HepG2 (cell line): ENCODE measurements around the gene RGS1. TPM values are rescaled to one million over a fixed set of nuclear protein-coding genes. Genes with fewer than 3 reads are reported as not detected.

Source experiments
- ATAC-seq: fragments of 200-7000 bp; cut with Tn5 transposase; 3 replicates; pipeline ENCODE4 v1.9.1; 2020; ENCODE audit warnings: mild to moderate bottlenecking, moderate library complexity
- BruUV-seq: library from RNA; stranded (reverse); fragments of 400-500 nt; replicated peaks from 2 replicates; lab custom pipeline; 2021; lab: Mats Ljungman, UMichigan
- CTCF ChIA-PET: fragments of 300-600 bp; formaldehyde crosslinking; extraction: SDS; loops from one replicate; lab custom pipeline; 2021; ENCODE audit warnings: low total read pairs, inconsistent platforms, low intra/inter-chr PET ratio; lab: Yijun Ruan, JAX
- POLR2A ChIA-PET: fragments of 350-600 bp; sonication (Branson Sonifier 250); formaldehyde crosslinking; loops from one replicate; lab custom pipeline; 2020; ENCODE audit warnings: antibody characterized with exemption, inconsistent platforms; lab: Yijun Ruan, JAX
- DNase-seq: peaks from one replicate; pipeline ENCODE4 v3.0.0-alpha.2; 2015; ENCODE audit warnings: low spot score
- FAIRE-seq: peaks from 3 replicates; lab custom pipeline; 2011; peaks lifted over from hg19 to GRCh38; lab: Jason Lieb, UNC
- H2AFZ ChIP-seq: one replicate; pipeline ENCODE4 v1.6.1; 2011; ENCODE audit warnings: low read length, inconsistent platforms
- H3K27ac ChIP-seq: fragments of 300-600 bp; 3 replicates; pipeline ENCODE4 v1.8.0; 2011; ENCODE audit warnings: mixed run types, mild to moderate bottlenecking, mixed read lengths, low read length, inconsistent platforms; ENCODE audit not compliant: insufficient read depth; ENCODE audit errors: extremely low read length
- H3K27me3 ChIP-seq, 2 experiments: fragments of 200-600 bp in 1 of 2; 2 replicates in 1 of 2; 3 replicates in 1 of 2; pipeline versions ENCODE4 v1.6.0 to v1.8.0; 2011; ENCODE audit warnings: low read length in 2 of 2, mild to moderate bottlenecking in 2 of 2, moderate library complexity in 2 of 2, inconsistent platforms in 1 of 2; ENCODE audit not compliant: insufficient read depth in 2 of 2, control insufficient read depth in 1 of 2
- H3K36me3 ChIP-seq, 2 experiments: fragments of 200-600 bp in 1 of 2; replicated peaks in 1 of 2; 2 replicates in 1 of 2; 3 replicates in 1 of 2; pipeline versions ENCODE4 v1.5.1 to v1.8.0; 2011; ENCODE audit warnings: low read length in 2 of 2, inconsistent platforms in 1 of 2; ENCODE audit not compliant: insufficient read depth in 2 of 2, control insufficient read depth in 1 of 2
- H3K4me1 ChIP-seq: 2 replicates; pipeline ENCODE4 v1.5.1; 2012; ENCODE audit warnings: low read length, inconsistent platforms; ENCODE audit not compliant: insufficient read depth
- H3K4me2 ChIP-seq: 2 replicates; pipeline ENCODE4 v1.6.0; 2011; ENCODE audit warnings: low read depth, low read length, inconsistent platforms
- H3K4me3 ChIP-seq, 3 experiments: fragments of 200-600 bp in 1 of 3; sonication (generic), shearing (Covaris generic) in 1 of 3; replicated peaks in 1 of 3; 2 replicates each; pipeline ENCODE4 v1.5.1; 2011 to 2016; ENCODE audit warnings: low read length in 3 of 3, inconsistent platforms in 2 of 3, low read depth in 2 of 3, mild to moderate bottlenecking in 2 of 3, control low read depth in 1 of 3, mixed read lengths in 1 of 3; ENCODE audit not compliant: insufficient read depth in 1 of 3
- H3K79me2 ChIP-seq: one replicate; pipeline ENCODE4 v1.6.1; 2011; ENCODE audit warnings: low read length, inconsistent platforms; ENCODE audit not compliant: insufficient read depth
- H3K9ac ChIP-seq: 2 replicates; pipeline ENCODE4 v1.6.0; 2011; ENCODE audit warnings: mild to moderate bottlenecking, low read depth, low read length, inconsistent platforms; ENCODE audit not compliant: insufficient read depth
- H3K9me3 ChIP-seq: 2 replicates; pipeline ENCODE4 v1.5.1; 2012; ENCODE audit warnings: mild to moderate bottlenecking, low read length
- H4K20me1 ChIP-seq: 2 replicates; pipeline ENCODE4 v1.6.0; 2011; ENCODE audit warnings: inconsistent platforms, mild to moderate bottlenecking, low read length, moderate library complexity; ENCODE audit not compliant: insufficient read depth
- BORCS8-MEF2B ChIP-seq: sonication (generic); formaldehyde crosslinking; IDR thresholded peaks from 2 replicates; pipeline ENCODE4 v1.8.0; 2022; ENCODE audit warnings: mild to moderate bottlenecking, missing genetic modification reagents
- ETV5 ChIP-seq: IDR thresholded peaks from 2 replicates; pipeline ENCODE4 v1.6.1; 2018; ENCODE audit warnings: missing biosample characterization, missing genetic modification reagents, inconsistent platforms, borderline replicate concordance
- GZF1 ChIP-seq: sonication (generic); formaldehyde crosslinking; IDR thresholded peaks from 2 replicates; pipeline ENCODE4 v1.5.1; 2020; ENCODE audit warnings: mild to moderate bottlenecking, missing genetic modification reagents
- HCFC1 ChIP-seq: fragments of 150-350 bp; IDR thresholded peaks from 2 replicates; pipeline ENCODE4 v1.6.1; 2014; ENCODE audit warnings: low read depth, low read length
- HMGA1 ChIP-seq: sonication (generic); formaldehyde crosslinking; conservative IDR thresholded peaks from 2 replicates; pipeline ENCODE4 v1.4.0; 2020; ENCODE audit warnings: missing genetic modification reagents
- IRX3 ChIP-seq: sonication (generic); formaldehyde crosslinking; IDR thresholded peaks from 2 replicates; pipeline ENCODE4 v1.8.1; 2023; ENCODE audit warnings: mild to moderate bottlenecking, low read depth, missing genetic modification reagents, borderline replicate concordance
- KAT8 ChIP-seq: IDR thresholded peaks from 2 replicates; pipeline ENCODE4 v1.6.1; 2016; ENCODE audit warnings: missing genetic modification reagents, missing compliant biosample characterization
- MBNL3 ChIP-seq: fragments of 250-450 bp; sonication (Bioruptor Pico); conservative IDR thresholded peaks from 2 replicates; pipeline ENCODE4 v1.8.0; 2022; ENCODE audit warnings: mild to moderate bottlenecking, inconsistent platforms
- THAP8 ChIP-seq: sonication (generic); formaldehyde crosslinking; IDR thresholded peaks from 2 replicates; pipeline ENCODE4 v1.5.1; 2020; ENCODE audit warnings: missing genetic modification reagents, mild to moderate bottlenecking, borderline replicate concordance
- ZNF10 ChIP-seq: sonication (generic); formaldehyde crosslinking; IDR thresholded peaks from 2 replicates; pipeline ENCODE4 v1.4.0; 2020; ENCODE audit warnings: mild to moderate bottlenecking, low read depth, missing genetic modification reagents, borderline replicate concordance
- ZNF264 ChIP-seq: sonication (generic); formaldehyde crosslinking; IDR thresholded peaks from 2 replicates; pipeline ENCODE4 v1.4.0; 2020; ENCODE audit warnings: missing genetic modification reagents
- ZNF282 ChIP-seq: fragments of 450-650 bp; IDR thresholded peaks from 2 replicates; pipeline ENCODE4 v1.6.1; 2018; ENCODE audit not compliant: partially characterized antibody
- ZNF570 ChIP-seq: sonication (generic); formaldehyde crosslinking; IDR thresholded peaks from 2 replicates; pipeline ENCODE4 v1.4.0; 2020; ENCODE audit warnings: mild to moderate bottlenecking, missing genetic modification reagents, borderline replicate concordance
- ZNF619 ChIP-seq: sonication (generic); formaldehyde crosslinking; IDR thresholded peaks from 2 replicates; pipeline ENCODE4 v1.4.0; 2020; ENCODE audit warnings: mild to moderate bottlenecking, missing genetic modification reagents
- WGBS: methylation state at CpG from one replicate; pipeline ENCODE4 v1.1.6; 2017; ENCODE audit warnings: low lambda C conversion rate; 5-methylcytosine and 5-hydroxymethylcytosine counted together
- in situ Hi-C: cut with HindIII; loops from 2 replicates; pipeline ENCODE4 v1.10.0; 2017; ENCODE audit warnings: low pct_unique_long_range_greater_than_20kb; ENCODE audit not compliant: extremely low pct_ligation_motif_present
- intact Hi-C: fragments of 100-400 bp; cut with micrococcal nuclease; formaldehyde crosslinking; loops from one replicate; pipeline ENCODE4 v1.10.0; 2022; ENCODE audit not compliant: unreplicated experiment
- polyA plus RNA-seq, 8 experiments: library from polyadenylated mRNA; depleted of rRNA in 3 of 8; stranded (reverse) in 7 of 8; unstranded in 1 of 8; fragments of >200 nt; fragmentation: Illumina TruSeq in 4 of 8; extraction: Trizol in 4 of 8; gene quantifications; 2 replicates each; pipeline versions ENCODE4 v1.2.1 to v1.2.3, GENCODE V29; 2011 to 2016; ENCODE audit warnings: low read depth in 4 of 8, missing spikeins in 1 of 8, mixed read lengths in 1 of 8; ENCODE audit not compliant: insufficient read depth in 1 of 8
- total RNA-seq, 5 experiments: library from RNA; depleted of rRNA; stranded (reverse); fragments of >200 nt; fragmentation: Illumina TruSeq; extraction: Trizol; gene quantifications; 2 replicates each; pipeline ENCODE4 v1.2.3, GENCODE V29; 2016; ENCODE audit warnings: low read depth in 1 of 5
- TF ChIP-seq, protein P1 (sequence below): sonication (generic); formaldehyde crosslinking; IDR thresholded peaks from 2 replicates; pipeline ENCODE4 v1.8.0; 2022; ENCODE audit warnings: missing genetic modification reagents, mild to moderate bottlenecking, borderline replicate concordance
- TF ChIP-seq, protein P2 (sequence below): fragments of 450-650 bp; IDR thresholded peaks from 2 replicates; pipeline ENCODE4 v1.6.1; 2017; ENCODE audit warnings: mild to moderate bottlenecking

Gene RGS1
- total and polyA plus RNA-seq, 2 of the 13 experiments (the other 11 are each of a cell fraction or from before 2014, with no cell fraction given): not detected

- no peak for DNase-seq
- no peaks in the 10 kb centered on the region for H3K79me2 ChIP-seq
- H2AFZ ChIP-seq: no peak overlapping the region
- ChIA-PET POLR2A (no interaction called here), CTCF (no interaction called here)
- no peak overlapping the region for H3K4me2 ChIP-seq
- WGBS: 95% methylated on average over 1 of the region's 1 CpG
- ATAC-seq: no peak
- no TSS peak for BruUV-seq
- no peaks in the 10 kb centered on the region for H3K36me3 ChIP-seq
- no peak overlapping the region for H3K4me3 ChIP-seq
- H3K4me1 ChIP-seq: 0 out of 2 replicates have a peak, but pooled peaks cover 15% of the 10 kb centered on the region
- FAIRE-seq: no peak
- H3K9ac ChIP-seq: no peak overlapping the region
- intact Hi-C loops (no loop called here), in situ Hi-C loops (no loop called here)
- H3K27me3 ChIP-seq: no peaks in the 10 kb centered on the region
- H4K20me1 ChIP-seq: no peaks in the 10 kb centered on the region
- no peak for TF ChIP-seq MBNL3 (CRISPR knock-in tag)
- TF ChIP-seq, protein P1, sequence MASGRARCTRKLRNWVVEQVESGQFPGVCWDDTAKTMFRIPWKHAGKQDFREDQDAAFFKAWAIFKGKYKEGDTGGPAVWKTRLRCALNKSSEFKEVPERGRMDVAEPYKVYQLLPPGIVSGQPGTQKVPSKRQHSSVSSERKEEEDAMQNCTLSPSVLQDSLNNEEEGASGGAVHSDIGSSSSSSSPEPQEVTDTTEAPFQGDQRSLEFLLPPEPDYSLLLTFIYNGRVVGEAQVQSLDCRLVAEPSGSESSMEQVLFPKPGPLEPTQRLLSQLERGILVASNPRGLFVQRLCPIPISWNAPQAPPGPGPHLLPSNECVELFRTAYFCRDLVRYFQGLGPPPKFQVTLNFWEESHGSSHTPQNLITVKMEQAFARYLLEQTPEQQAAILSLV (CRISPR knock-in tag): no peak
- TF ChIP-seq IRX3: no peak
- TF ChIP-seq KAT8 (CRISPR knock-in tag): no peak
- H3K9me3 ChIP-seq: no peaks in the 10 kb centered on the region
- no peak overlapping the region for H3K27ac ChIP-seq
Measured at GRCh38 chr1:192615055-192615454, 39.5 kb downstream of the RGS1 start.

GRCh38 chr1:192620071-192620635 lies 44.6 kb downstream of the RGS1 start:
- POLR2A ChIA-PET: no interaction called here
- TF ChIP-seq HMGA1 (CRISPR knock-in tag) (no peak), ZNF264 (CRISPR knock-in tag) (no peak), ZNF282 (no peak), ZNF570 (CRISPR knock-in tag) (no peak), THAP8 (CRISPR knock-in tag) (no peak), HCFC1 (no peak), BORCS8-MEF2B (CRISPR knock-in tag) (no peak), ZNF619 (CRISPR knock-in tag) (no peak), ZNF10 (CRISPR knock-in tag) (no peak), GZF1 (CRISPR knock-in tag) (no peak), ETV5 (no peak)
- TF ChIP-seq, protein P2, sequence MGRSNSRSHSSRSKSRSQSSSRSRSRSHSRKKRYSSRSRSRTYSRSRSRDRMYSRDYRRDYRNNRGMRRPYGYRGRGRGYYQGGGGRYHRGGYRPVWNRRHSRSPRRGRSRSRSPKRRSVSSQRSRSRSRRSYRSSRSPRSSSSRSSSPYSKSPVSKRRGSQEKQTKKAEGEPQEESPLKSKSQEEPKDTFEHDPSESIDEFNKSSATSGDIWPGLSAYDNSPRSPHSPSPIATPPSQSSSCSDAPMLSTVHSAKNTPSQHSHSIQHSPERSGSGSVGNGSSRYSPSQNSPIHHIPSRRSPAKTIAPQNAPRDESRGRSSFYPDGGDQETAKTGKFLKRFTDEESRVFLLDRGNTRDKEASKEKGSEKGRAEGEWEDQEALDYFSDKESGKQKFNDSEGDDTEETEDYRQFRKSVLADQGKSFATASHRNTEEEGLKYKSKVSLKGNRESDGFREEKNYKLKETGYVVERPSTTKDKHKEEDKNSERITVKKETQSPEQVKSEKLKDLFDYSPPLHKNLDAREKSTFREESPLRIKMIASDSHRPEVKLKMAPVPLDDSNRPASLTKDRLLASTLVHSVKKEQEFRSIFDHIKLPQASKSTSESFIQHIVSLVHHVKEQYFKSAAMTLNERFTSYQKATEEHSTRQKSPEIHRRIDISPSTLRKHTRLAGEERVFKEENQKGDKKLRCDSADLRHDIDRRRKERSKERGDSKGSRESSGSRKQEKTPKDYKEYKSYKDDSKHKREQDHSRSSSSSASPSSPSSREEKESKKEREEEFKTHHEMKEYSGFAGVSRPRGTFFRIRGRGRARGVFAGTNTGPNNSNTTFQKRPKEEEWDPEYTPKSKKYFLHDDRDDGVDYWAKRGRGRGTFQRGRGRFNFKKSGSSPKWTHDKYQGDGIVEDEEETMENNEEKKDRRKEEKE: no peak

More at GRCh38 chr1:192620071-192620635, 44.6 kb downstream of the RGS1 start:
- DNase-seq (no peak), ATAC-seq (no peak), FAIRE-seq (no peak)
- Histone ChIP-seq H2AFZ (no peak overlapping the region), H3K27ac (no peak overlapping the region), H3K9me3 (no peaks in the 10 kb centered on the region), H3K4me1 (no peaks in the 10 kb centered on the region), H3K4me3 (no peak overlapping the region), H3K27me3 (no peaks in the 10 kb centered on the region), H3K36me3 (no peaks in the 10 kb centered on the region), H3K79me2 (no peaks in the 10 kb centered on the region), H3K4me2 (no peak overlapping the region), H4K20me1 (no peaks in the 10 kb centered on the region), H3K9ac (no peak overlapping the region)
- CTCF ChIA-PET: no interaction called here
- in situ Hi-C loops (no loop called here), intact Hi-C loops (no loop called here)
- no TSS peak for BruUV-seq
